PC-3 (cell line): Measurements from ENCODE around the gene LRRC75A.

ENCODE experiments used
- EZH2 ChIP-seq: fragments of 300-600 bp; sonication (generic); IDR thresholded peaks from one replicate; pipeline ENCODE4 v1.6.1; 2017; ENCODE audit warnings: antibody characterized with exemption, mild to moderate bottlenecking, low read length; ENCODE audit not compliant: unreplicated experiment
- TF ChIP-seq, protein P1 (sequence below): fragments of 300-600 bp; sonication (generic); conservative IDR thresholded peaks from 2 replicates; pipeline ENCODE4 v1.5.1; 2017; ENCODE audit warnings: antibody characterized with exemption, low read depth, mild to moderate bottlenecking, low read length

DNA sequence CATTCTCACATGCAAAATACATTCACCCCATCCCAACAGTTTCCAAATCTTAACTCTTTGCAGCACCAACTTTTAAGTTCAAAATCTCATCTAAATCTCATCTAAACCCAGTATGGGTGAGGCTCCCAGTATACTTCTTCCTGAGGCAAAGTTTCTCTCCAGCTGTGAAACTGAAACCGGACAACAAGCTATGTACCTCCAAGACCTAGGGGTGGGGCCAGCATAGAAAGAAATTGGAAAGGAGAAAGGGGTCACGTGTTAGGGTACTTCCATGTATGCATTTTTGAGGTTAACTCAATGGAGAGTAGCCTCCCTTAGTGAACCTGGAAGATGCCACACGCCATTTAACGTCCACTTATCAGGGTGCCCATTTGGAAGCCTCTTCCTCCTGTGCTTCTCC lies 23.9 kb upstream of the LRRC75A start:
- no peak for TF ChIP-seq EZH2
- TF ChIP-seq, protein P1, sequence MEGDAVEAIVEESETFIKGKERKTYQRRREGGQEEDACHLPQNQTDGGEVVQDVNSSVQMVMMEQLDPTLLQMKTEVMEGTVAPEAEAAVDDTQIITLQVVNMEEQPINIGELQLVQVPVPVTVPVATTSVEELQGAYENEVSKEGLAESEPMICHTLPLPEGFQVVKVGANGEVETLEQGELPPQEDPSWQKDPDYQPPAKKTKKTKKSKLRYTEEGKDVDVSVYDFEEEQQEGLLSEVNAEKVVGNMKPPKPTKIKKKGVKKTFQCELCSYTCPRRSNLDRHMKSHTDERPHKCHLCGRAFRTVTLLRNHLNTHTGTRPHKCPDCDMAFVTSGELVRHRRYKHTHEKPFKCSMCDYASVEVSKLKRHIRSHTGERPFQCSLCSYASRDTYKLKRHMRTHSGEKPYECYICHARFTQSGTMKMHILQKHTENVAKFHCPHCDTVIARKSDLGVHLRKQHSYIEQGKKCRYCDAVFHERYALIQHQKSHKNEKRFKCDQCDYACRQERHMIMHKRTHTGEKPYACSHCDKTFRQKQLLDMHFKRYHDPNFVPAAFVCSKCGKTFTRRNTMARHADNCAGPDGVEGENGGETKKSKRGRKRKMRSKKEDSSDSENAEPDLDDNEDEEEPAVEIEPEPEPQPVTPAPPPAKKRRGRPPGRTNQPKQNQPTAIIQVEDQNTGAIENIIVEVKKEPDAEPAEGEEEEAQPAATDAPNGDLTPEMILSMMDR = no peak
